Duodenal mucosa (tissue), 2 donors: Measurements from ENCODE around the gene CNOT3.

Source experiments
- H3K27ac ChIP-seq: one replicate; pipeline ENCODE4 v1.7.0; 2013; ENCODE audit warnings: low read depth, low read length
- H3K27me3 ChIP-seq, 2 donors: one replicate each; pipeline ENCODE4 v1.7.0; 2013; ENCODE audit warnings: low read length in 2 of 2, control low read depth in 1 of 2; ENCODE audit not compliant: insufficient read depth in 2 of 2, control insufficient read depth in 1 of 2
- H3K36me3 ChIP-seq, 2 donors: one replicate each; pipeline ENCODE4 v1.7.0; 2013; ENCODE audit warnings: low read length in 2 of 2, control low read depth in 1 of 2; ENCODE audit not compliant: insufficient read depth in 2 of 2, control insufficient read depth in 1 of 2
- H3K4me1 ChIP-seq, 2 donors: one replicate each; pipeline ENCODE4 v1.7.0; 2013; ENCODE audit warnings: low read length in 2 of 2, control low read depth in 1 of 2; ENCODE audit not compliant: insufficient read depth in 2 of 2, control insufficient read depth in 1 of 2
- H3K4me3 ChIP-seq, 2 donors: one replicate each; pipeline ENCODE4 v1.7.0; 2013; ENCODE audit warnings: low read length in 2 of 2, low read depth in 1 of 2
- H3K9ac ChIP-seq, 2 donors: one replicate each; pipeline ENCODE4 v1.7.0; 2013; ENCODE audit warnings: low read length in 2 of 2, low read depth in 1 of 2
- H3K9me3 ChIP-seq, 2 donors: one replicate each; pipeline ENCODE4 v1.7.0; 2013; ENCODE audit warnings: low read length in 2 of 2, control low read depth in 1 of 2; ENCODE audit not compliant: control insufficient read depth in 1 of 2

Gene CNOT3

GRCh38 chr19:54158812-54159351 is 21.3 kb downstream of the CNOT3 start:
- peaks cover 30 to 36% of the 10 kb centered on the region in 2 donors for H3K4me1 ChIP-seq

GRCh38 chr19:54159352-54160181 is 22.0 kb downstream of the CNOT3 start, which contains the start of gene LENG1:
Gene LENG1 (minus strand): TSS chr19:54159721. CDS start chr19:54159695, 26 bp downstream.
- Histone ChIP-seq H3K9me3 (no peaks in the 10 kb centered on the region), H3K27me3 (no peaks in the 10 kb centered on the region), H3K36me3 (peaks cover 22 to 37% of the 10 kb centered on the region in 2 donors), H3K4me1 (peaks cover 34 to 41% of the 10 kb centered on the region in 2 donors), H3K27ac (peak within 1 kb of the TSS; percentile 96), H3K4me3 (peak within 1 kb of the TSS; percentile 85 to 96), H3K9ac (peak within 1 kb of the TSS; percentile 71 to 92)

More at GRCh38 chr19:54158812-54159351, 21.3 kb downstream of the CNOT3 start:
- H3K27me3 ChIP-seq: no peaks in the 10 kb centered on the region
- H3K4me3 ChIP-seq: peak overlapping the region; percentile 85 to 96
- peak overlapping the region; percentile 96 for H3K27ac ChIP-seq
- H3K36me3 ChIP-seq: peaks cover 29 to 44% of the 10 kb centered on the region in 2 donors
- no peaks in the 10 kb centered on the region for H3K9me3 ChIP-seq
- peak overlapping the region; percentile 71 to 92 for H3K9ac ChIP-seq

GRCh38 chr19:54160182-54160811 is 22.7 kb downstream of the CNOT3 start:
- no peaks in the 10 kb centered on the region for H3K9me3 ChIP-seq
- peaks cover 16 to 29% of the 10 kb centered on the region in 2 donors for H3K36me3 ChIP-seq
- peaks cover 30 to 47% of the 10 kb centered on the region in 2 donors for H3K4me1 ChIP-seq
- no peaks in the 10 kb centered on the region for H3K27me3 ChIP-seq
- H3K27ac ChIP-seq: peak overlapping the region; percentile 61
- H3K9ac ChIP-seq: peak overlapping the region; percentile 57 to 85
- H3K4me3 ChIP-seq: peak overlapping the region; percentile 68 to 79

GRCh38 chr19:54160854-54161253 is 23.3 kb downstream of the CNOT3 start:
- peak overlapping the region; percentile 57 to 85 for H3K9ac ChIP-seq
- H3K36me3 ChIP-seq: peaks cover 12 to 24% of the 10 kb centered on the region in 2 donors
- peaks cover 35 to 52% of the 10 kb centered on the region in 2 donors for H3K4me1 ChIP-seq
- no peaks in the 10 kb centered on the region for H3K9me3 ChIP-seq
- H3K27me3 ChIP-seq: no peaks in the 10 kb centered on the region
- no peak overlapping the region for H3K27ac ChIP-seq
- H3K4me3 ChIP-seq: peak overlapping the region; percentile 68 to 79

GRCh38 chr19:54162241-54162805 is 24.8 kb downstream of the CNOT3 start:
- Histone ChIP-seq H3K27ac (peak overlapping the region; percentile 64), H3K36me3 (peaks cover 5 to 9% of the 10 kb centered on the region in 2 donors), H3K9ac (peak overlapping the region; percentile 51 to 61), H3K27me3 (no peaks in the 10 kb centered on the region), H3K4me3 (peak overlapping the region; percentile 63), H3K4me1 (peaks cover 36 to 53% of the 10 kb centered on the region in 2 donors), H3K9me3 (no peaks in the 10 kb centered on the region)

GRCh38 chr19:54162884-54163283 is 25.3 kb downstream of the CNOT3 start:
- H3K9ac ChIP-seq: peak overlapping the region; percentile 51 to 61
- H3K4me3 ChIP-seq: peak overlapping the region; percentile 63
- peaks cover 36 to 53% of the 10 kb centered on the region in 2 donors for H3K4me1 ChIP-seq
- H3K27ac ChIP-seq: peak overlapping the region; percentile 13
- H3K36me3 ChIP-seq: peaks cover 3 to 4% of the 10 kb centered on the region in 2 donors
- no peaks in the 10 kb centered on the region for H3K9me3 ChIP-seq
- H3K27me3 ChIP-seq: no peaks in the 10 kb centered on the region

- peaks cover 30 to 42% of the 10 kb centered on the region in 2 donors for H3K4me1 ChIP-seq
- no peak overlapping the region for H3K9ac ChIP-seq
- no peaks in the 10 kb centered on the region for H3K27me3 ChIP-seq
- H3K27ac ChIP-seq: no peak overlapping the region
- H3K36me3 ChIP-seq: no peaks in the 10 kb centered on the region
- H3K9me3 ChIP-seq: no peaks in the 10 kb centered on the region
- peak overlapping the region; percentile 5 to 50 for H3K4me3 ChIP-seq
Observed at GRCh38 chr19:54164369-54165068, 27.0 kb downstream of the CNOT3 start.

GRCh38 chr19:54165222-54165621 is 27.7 kb downstream of the CNOT3 start:
- H3K36me3 ChIP-seq: no peaks in the 10 kb centered on the region

GRCh38 chr19:54168174-54168917 is 30.8 kb downstream of the CNOT3 start:
- H3K4me1 ChIP-seq: peaks cover 15 to 22% of the 10 kb centered on the region in 2 donors
- no peak overlapping the region for H3K4me3 ChIP-seq
- H3K27me3 ChIP-seq: no peaks in the 10 kb centered on the region
- no peak overlapping the region for H3K9ac ChIP-seq
- H3K9me3 ChIP-seq: no peaks in the 10 kb centered on the region
- no peaks in the 10 kb centered on the region for H3K36me3 ChIP-seq
- no peak overlapping the region for H3K27ac ChIP-seq

More at GRCh38 chr19:54165222-54165621, 27.7 kb downstream of the CNOT3 start:
- Histone ChIP-seq H3K4me3 (no peak overlapping the region), H3K9ac (peak overlapping the region in 1 of 2 donors; percentile 43), H3K9me3 (no peaks in the 10 kb centered on the region), H3K4me1 (peaks cover 28 to 40% of the 10 kb centered on the region in 2 donors), H3K27me3 (no peaks in the 10 kb centered on the region), H3K27ac (no peak overlapping the region)
